Fibroblast of the aortic adventitia (primary cell): ENCODE results near the gene AMPD3. TPM values are rescaled to one million over a fixed set of nuclear protein-coding genes. Genes with fewer than 3 reads are reported as not detected.
A peak's percentile ranks its signal among the peaks of the same experiment; 100 is the strongest.

Experiments
- DNase-seq: peaks from one replicate; pipeline ENCODE4 v3.0.0-alpha.2; 2010; ENCODE audit warnings: low read depth
- H3K4me3 ChIP-seq: 2 replicates; pipeline ENCODE4 v1.5.1; 2011; ENCODE audit warnings: low read depth, mild to moderate bottlenecking, control low read depth, low read length, moderate library complexity
- CTCF ChIP-seq: IDR thresholded peaks from 2 replicates; pipeline ENCODE4 v1.5.1; 2011; ENCODE audit warnings: mild to moderate bottlenecking, low read length, control low read depth, inconsistent platforms; ENCODE audit not compliant: insufficient read depth
- total RNA-seq: library from RNA; depleted of rRNA; stranded (reverse); fragments of >200 nt; gene quantifications from 2 replicates; pipeline ENCODE4 v1.2.3, GENCODE V29; 2012; ENCODE audit warnings: low replicate concordance

AMPD3 gene
- total RNA-seq, 1 donor: 7.0 TPM

GRCh38 chr11:10453261-10453660 is 1.8 kb upstream of the AMPD3 start:
- no peak for TF ChIP-seq CTCF
- H3K4me3 ChIP-seq: no peak overlapping the region
- DNase-seq: no peak

GRCh38 chr11:10455637-10456487 is 798 bp downstream of the AMPD3 start:
- DNase-seq: peak; percentile 66
- no peak for TF ChIP-seq CTCF
- H3K4me3 ChIP-seq: peak overlapping the region; percentile 49

GRCh38 chr11:10456519-10456918 is 1.5 kb downstream of the AMPD3 start:
- H3K4me3 ChIP-seq: peak overlapping the region; percentile 49
- no peak for TF ChIP-seq CTCF
- DNase-seq: peak; percentile 40

GRCh38 chr11:10457901-10458300 is 2.8 kb downstream of the AMPD3 start:
- TF ChIP-seq CTCF: no peak
- no peak overlapping the region for H3K4me3 ChIP-seq

GRCh38 chr11:10459029-10459970 is 4.2 kb downstream of the AMPD3 start:
- H3K4me3 ChIP-seq: no peak overlapping the region
- no peak for DNase-seq
- TF ChIP-seq CTCF: no peak

More at GRCh38 chr11:10457901-10458300, 2.8 kb downstream of the AMPD3 start:
- DNase-seq: no peak

- no peak for TF ChIP-seq CTCF
- H3K4me3 ChIP-seq: no peak overlapping the region
- DNase-seq: no peak
Measured at GRCh38 chr11:10460611-10461275, 5.7 kb downstream of the AMPD3 start.
